SIG-M5 treated with dmso at 0.1 percent for 504 hours (cell line): ENCODE data around the gene CFAP20DC.
"Not testable (repeated sequence)": the region's sequence is repeated elsewhere in the genome, so short reads cannot be mapped to it uniquely, and the experiment has no call there.

Experiments used
- DNase-seq: peaks from one replicate; lab custom pipeline; 2025; ENCODE audit not compliant: unreplicated experiment; lab: John Stamatoyannopoulos, UW

The CFAP20DC gene

DNA sequence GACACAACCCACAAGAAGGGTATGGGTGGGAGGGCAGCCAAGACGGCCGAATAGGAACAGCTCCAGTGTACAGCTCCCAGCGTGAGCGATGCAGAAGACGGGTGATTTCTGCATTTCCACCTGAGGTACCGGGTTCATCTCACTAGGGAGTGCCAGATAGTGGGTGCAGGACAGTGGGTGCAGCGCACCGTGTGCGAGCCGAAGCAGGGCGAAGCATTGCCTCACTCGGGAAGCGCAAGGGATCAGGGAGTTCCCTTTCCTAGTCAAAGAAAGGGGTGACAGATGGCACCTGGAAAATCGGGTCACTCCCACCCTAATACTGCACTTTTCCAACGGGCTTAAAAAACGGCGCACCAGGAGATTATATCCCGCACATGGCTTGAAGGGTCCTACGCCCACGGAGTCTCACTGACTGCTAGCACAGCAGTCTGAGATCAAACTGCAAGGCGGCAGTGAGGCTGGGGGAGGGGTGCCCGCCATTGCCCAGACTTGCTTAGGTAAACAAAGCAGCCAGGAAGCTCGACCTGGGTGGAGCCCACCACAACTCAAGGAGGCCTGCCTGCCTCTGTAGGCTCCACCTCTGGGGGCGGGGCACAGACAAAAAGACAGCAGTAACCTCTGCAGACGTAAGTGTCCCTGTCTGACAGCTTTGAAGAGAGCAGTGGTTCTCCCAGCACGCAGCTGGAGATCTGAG is 243.1 kb downstream of the CFAP20DC start:
- DNase-seq = not testable (repeated sequence)

DNA sequence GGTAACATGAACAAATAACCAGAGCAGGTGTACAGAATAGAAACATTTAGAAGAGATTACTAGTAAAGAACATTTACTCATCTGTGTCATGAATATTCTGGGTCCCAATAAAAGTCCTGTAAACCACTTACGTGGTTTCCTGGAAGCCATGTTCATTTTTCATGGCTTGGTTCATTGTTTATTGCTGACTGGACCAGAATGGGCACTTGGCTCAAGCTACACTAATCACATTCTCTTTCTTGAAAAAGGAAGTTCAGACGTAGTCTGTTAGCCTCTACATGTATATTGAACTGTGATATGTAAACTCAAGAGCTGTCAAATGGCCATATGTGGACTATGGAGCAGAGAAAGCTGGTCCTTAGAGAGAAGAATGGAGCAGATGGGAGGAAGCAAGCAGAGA is 244.9 kb downstream of the CFAP20DC start:
- DNase-seq = no peak

DNA sequence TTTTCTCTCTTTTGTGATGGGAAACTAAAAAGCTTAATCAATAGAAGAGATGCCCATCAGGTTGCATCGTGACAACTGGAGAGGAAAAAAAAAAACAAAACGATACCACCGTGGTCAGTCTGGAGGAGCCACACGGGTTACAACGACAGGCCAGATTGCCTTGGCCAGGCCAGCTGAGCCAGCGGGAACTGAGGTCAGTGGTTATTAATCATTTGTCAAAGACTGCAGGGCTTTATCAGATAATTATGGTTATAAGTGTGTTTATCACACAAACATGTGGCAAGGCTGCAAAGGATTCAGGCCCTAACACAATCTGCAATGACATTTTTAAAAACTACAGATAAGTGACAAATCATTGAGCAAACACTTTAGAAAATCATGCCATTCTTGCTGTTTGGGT is 248.3 kb downstream of the CFAP20DC start:
- DNase-seq = no peak

DNA sequence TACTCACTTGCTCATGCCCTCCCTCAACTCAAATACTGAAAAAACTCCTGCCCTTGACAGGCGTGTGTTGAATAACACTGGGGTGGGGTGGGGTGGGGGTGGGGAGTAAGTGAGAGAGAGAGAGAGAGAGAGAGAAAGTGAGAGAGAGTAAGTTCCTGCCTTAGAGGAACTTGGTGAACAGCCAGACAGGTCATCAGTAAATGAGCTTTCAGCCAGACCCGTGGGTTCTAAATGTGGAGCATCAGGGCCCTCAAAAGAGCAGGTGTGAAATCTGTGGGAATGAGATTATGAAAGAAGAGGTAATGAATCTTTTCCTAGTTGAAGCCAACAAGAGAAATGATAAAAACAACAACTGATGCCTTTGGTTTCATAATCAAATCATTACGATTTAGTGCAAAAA is 248.9 kb downstream of the CFAP20DC start:
- no peak for DNase-seq

DNA sequence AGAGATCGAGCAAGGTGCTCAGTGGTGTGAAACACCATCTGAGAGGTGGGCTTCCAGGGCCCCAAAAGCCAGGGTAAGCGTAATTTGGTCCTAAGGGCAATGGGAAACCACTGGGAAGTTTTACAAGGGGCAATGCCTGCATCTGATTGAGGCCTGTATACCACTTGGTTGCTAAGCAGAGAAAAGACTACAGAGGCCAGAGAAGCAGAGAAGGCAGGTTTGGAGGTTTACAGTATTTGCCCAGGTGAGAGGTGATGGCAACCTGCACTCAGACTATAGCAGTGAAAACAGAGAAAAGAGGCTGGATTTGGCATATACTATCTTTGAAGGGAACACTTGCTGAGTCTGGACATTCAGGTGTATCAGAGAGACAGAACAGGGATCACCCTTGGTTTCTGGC is 249.8 kb downstream of the CFAP20DC start:
- DNase-seq = no peak

DNA sequence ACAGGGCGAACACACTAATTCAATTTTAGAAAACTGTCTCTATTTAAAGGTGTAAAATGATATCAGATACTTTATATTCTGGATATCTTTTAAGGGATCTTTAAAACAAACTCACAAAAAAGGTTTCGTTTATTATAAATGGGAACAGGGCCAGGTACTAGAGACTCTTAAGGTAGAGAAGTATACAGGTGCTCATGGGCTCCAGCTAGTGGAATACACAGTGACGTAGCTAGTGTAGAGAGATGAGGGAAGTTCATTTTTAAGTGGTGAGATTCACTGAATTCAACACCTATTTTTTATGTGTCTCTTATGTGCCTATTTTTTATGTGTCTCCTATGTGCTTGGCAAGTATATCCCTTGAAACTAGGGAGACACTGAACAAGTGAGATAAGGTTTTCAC is 250.6 kb downstream of the CFAP20DC start:
- DNase-seq = no peak

DNA sequence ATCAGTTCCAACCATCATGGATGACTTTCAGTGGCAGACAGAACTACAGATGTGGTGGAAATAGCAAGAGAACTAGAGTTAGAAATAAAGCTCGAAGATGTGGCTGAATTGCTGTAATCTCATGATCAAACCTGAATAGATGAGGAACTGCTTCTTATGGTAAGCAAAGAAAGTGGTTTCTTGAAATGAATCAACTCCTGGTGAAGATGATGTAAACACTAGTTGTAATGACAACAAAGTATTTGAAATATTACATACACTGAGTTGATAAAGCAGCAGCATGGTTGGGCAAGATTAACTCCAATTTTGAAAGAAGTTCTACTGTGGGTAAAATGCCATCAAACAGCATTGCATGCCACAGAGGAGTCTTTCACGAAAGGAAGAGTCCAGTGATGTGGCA is 251.5 kb downstream of the CFAP20DC start:
- no peak for DNase-seq

DNA sequence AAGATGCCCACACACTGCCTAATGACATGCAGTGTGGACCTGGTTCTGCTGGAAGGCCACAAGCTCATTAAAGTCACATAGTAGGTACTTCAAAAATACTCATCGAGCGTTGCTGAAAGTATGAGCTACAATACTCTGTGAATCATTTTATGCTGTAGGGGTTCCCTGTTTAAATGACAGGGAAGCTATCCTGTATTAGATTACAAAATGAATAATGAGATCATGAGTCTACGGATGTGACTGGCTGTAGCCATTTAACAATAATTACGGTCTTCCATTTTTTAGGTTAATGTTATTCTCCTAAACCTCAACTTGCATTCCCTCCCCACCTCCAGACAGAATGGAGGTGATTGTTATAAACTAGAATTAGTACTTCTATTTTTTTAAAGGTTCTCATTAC is 255.1 kb downstream of the CFAP20DC start:
- no peak for DNase-seq

DNA sequence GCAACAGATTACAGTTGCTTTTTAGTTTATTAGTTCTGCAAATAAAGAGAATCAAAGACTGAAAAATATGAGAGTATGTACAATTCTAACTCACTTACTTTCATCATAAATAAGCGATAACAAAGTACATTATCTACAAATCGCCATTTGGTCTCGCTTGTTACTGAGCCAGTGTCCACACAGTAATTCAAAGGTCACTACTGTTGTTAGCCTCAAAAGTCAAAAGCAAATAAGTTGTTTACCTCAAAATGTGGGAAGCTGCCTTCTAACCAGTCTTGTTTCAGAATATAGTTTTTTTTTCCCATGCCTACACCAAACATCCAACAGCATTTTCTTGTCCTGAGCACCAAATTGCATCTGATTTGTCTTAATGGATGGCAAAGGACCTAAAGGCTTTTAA is 255.9 kb downstream of the CFAP20DC start:
- DNase-seq = no peak

DNA sequence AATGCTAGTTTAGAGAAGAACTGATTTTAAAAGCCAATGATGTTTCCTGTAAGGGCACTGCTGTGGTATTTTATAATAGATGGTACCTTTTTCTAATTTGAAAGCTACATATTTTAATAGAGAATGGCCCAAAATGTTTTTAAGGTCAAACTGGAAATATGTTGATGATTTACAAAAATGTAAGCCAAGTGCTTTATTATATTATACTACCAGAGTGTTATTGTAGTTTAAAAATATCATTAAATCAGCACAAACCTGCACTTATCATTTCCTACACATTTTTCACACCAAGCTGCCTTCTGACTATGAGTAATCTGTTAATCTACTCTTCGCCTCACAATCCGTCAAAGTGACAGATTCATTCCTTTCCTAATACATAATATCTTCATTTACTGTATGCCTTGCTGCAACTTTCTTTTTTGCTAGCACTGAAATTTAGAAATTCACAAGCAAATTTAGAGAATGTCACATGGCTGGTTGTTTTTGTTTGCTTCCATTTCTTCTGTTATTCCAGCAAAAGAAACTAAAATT is 256.8 kb downstream of the CFAP20DC start:
- no peak for DNase-seq

DNA sequence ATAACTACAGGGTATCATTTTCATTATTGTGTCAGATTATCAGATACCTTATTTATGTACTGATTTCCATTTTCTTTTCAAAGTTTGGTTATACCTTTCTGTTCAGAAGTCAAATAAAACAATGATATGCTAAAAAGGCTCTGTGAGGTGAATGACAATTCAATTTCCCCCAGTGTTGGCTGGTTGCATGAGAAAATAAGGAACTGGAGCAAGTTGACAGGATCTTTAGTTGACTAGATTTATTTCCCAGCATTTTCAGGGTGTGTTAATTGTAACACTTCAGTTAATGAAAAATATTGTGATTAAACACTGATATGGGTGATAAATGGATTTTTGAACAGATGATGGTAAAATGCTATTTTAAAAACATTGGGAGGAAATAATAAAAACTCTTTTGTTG is 260.4 kb downstream of the CFAP20DC start:
- DNase-seq = no peak

DNA sequence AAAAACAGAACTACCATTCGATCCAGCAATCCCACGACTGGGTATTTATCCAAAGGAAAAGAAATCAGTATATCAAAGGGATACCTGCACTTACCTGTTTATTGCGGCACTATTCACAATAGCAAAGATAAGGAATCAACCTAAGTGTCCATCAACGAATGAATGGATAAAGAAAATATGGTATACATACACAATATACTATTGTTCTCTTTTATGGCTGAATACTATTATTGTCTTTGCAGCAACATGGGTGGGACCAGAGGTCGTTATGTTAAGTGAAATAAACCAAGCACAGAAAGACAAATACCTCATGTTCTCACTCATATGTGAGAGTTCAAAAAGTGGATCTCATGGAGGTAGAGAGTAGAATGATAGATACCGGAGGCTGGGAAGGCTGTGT is 264.9 kb downstream of the CFAP20DC start:
- no peak for DNase-seq

DNA sequence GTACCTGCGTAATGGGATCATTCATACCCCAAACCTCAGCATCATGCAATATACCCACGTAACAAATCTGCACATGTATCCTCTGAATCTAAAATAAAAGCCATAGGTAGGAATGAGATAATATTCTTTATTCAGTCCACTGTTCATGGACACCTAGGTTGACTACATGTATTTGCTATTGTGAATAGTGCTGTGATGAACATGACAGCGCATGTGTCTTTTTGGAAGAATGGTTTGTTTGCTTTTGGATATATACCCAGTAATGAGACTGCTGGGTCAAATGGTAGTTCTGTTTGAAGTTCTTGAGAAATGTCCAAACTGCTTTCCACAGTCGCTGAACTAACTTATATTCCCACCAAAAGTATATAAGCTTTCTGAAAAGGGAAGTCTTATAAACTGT is 265.4 kb downstream of the CFAP20DC start:
- DNase-seq = no peak

DNA sequence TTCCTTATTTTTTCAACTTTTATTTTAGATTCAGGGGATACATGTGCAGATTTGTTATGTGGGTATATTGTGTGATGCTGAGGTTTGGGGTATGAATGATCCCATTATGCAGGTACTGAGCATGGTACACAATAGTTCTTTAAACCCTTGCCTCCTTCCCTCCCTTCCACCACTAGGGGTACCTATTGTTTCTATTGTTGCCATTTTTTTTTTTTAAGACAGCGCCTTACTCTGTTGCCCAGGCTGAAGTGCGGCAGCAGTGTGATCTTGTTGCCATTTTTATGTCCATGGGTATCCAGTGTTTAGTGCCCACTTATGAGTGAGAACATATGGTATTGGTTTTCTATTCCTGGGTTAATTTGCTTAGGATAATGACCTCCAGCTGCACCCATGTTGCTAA is 266.0 kb downstream of the CFAP20DC start:
- no peak for DNase-seq

DNA sequence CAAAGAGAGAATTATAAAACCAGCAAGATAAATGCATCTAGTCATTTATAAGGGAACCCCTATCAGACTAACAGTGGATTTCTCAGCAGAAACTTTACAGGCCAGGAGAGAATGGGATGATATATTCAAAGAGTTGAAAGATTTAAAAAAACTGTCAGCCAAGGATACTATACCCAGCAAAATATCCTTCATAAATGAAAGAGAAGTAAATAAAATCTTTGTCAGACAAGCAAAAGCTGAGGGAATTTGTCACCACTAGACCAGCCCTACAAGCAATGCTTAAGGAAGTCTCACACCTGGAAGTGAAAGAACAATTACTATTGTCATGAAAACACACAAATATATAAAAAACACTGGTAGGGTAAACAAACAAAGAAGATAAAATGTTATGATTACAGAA is 269.9 kb downstream of the CFAP20DC start:
- no peak for DNase-seq

DNA sequence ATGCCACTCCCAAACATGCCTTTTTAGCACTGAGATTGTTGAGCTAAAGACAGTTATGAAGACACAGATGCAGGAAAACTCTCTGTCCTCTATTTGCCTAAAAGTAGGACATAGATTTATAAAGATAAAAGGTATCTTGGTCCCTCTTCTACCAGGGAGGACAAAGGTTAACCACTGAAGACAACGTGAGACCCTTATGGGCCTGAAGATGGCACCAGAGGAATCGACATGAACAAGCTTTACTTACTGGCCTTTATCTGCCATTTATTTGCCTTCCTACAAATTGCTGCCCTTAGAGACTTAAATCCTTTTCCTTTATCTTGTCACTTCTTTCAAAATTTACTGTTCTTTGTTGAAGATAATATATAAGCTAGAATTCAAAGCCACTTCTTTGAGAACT is 273.6 kb downstream of the CFAP20DC start:
- no peak for DNase-seq

DNA sequence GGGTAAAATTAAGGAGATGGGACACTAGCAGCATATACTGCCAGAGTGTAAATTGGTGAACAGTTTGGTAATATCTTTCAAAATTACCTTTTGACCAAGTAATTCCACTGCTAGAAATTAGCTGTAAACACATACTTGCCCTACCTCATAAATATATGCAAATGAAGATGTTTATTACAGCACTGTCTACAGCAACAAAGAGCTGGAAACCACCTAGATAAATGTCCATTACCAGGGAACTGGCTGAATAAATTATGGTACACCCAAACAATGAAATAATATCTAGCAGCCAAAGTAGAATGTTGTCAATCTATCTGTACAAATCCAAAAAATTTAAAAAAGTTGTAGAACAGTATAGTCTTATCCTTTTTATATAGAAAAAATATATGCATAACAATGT is 277.4 kb downstream of the CFAP20DC start:
- DNase-seq = no peak

DNA sequence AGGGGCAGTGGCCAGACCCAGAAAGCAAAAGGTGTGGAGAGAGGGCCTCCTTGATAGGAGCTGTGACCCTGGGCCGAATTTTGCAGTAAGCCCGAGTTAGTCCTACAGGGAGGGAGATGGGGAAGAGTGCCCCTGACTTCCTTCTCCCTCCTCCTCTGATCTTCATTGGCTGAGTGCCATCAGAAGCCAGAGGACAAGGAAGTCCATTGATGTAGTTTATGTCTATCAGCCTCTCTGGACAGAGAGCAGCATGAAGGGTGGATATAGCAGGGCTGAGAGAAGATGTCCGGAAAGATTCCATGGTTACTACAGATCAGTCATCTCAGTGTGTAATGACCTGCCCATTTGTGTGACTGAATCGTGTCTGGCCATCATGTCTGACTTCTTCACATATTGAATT is 280.8 kb downstream of the CFAP20DC start:
- DNase-seq = no peak

DNA sequence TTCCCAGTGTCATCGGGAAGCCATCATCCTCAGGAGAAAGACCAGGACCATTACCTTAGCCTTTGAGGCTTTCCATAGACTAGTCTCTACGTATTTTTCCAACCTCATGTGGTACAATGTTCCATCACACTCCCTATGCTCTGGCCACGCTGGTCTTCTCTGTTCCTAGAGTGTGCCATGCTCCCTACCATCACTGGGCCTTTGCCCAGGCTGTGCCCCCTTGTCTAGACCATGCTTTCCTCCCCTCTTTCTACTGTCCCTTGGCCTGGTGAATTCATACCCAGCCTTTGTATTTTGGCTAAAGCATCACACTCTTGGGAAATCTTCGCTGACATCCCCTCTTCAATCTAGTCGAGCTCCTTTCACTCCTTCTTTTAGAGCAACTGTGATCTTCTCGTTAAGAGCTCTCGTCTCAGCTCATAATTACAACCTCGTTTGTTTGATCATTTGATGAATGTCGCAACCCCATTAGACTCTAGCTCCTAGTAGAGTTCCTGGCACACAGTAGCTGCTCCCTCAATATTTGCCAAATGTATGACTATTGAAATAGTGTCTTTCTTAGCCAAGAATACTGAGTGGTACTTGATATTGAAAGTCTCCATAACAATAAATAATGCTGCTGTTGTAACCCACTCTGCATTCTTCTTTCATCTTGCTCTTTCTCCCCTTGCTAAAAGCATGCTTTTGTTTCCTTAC is 283.1 kb downstream of the CFAP20DC start:
- DNase-seq = no peak

DNA sequence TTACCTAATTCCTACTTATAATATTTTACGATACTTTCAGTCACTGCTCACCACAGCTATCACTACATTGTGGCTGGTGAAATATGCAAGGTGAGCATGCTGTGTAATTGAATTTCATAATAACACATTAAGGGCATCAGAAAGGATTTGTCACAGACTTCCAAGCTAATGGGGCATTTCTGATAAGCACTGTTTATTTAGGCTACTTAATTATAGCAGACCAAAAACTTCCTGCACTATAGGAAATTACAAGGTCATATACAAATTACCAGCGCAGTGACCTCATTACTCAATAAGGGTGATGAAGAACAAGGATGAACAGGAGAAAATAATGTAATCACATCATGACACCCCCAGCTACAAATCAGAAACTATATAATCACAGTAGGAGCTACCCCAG is 294.7 kb downstream of the CFAP20DC start:
- DNase-seq = no peak

DNA sequence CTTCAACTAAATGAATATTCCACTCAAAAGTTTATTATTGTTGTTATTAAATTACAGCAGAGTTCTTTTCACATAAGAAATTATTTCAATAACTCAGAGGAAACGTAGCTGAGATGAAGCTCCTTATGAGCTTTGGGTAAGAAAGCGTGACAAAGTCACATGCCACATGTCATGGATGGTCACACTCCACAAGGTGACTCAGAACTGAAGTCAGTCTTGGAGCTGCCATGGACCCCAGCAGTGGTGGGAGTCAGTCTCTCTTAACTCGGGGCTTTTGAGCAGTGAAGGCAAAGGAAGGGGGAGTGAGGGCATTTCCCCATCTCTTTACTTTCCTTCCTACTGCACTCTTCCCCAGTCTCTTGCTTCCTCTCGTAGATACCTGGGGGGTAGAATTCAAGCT is 295.8 kb downstream of the CFAP20DC start:
- DNase-seq = no peak

DNA sequence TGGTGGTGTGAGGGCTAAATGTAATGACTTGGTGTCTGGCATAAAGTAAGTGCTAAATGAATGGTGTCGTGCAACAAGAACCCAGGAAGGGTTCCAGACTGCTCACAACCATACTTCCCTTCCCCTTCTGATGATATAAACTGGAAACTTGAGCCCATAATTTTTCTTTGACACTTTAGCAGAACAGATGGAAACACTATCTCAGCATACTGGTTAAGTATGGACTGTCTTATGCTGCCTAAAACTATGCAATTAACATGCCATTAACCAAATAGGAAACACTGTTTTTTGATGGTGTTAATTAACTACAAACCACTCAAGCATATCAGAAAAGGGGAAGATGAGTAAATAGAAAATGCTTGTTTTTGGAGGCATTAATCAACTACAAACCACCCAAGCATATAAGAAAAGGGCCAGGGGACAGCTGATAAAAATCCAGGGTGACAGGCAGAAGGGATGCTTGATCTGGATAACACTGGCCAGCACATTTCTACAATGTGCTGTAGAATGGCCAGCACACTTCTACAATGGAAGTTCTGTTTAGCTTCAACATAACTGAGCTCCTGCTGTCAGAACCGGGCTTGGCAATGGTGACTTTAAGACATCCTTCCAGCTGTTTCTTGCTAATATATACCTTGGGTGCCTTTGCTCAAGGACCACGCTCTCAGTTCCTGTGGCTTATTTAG is 297.8 kb downstream of the CFAP20DC start:
- no peak for DNase-seq
